GM18873 (cell line): ENCODE results near the gene AP3D1.

Experiments used
- ATAC-seq: cut with Tn5 transposase; IDR thresholded peaks from one replicate; pipeline ENCODE4 v1.9.1; 2021; ENCODE audit warnings: mild to moderate bottlenecking, moderate library complexity, moderate number of reproducible peaks; ENCODE audit not compliant: unreplicated experiment, low FRiP score

The AP3D1 gene

GRCh38 chr19:2070436-2070827 is 80.9 kb downstream of the AP3D1 start:
- no peak for ATAC-seq

GRCh38 chr19:2064788-2065524 is 86.4 kb downstream of the AP3D1 start:
- no peak for ATAC-seq

GRCh38 chr19:2064395-2064787 is 87.0 kb downstream of the AP3D1 start:
- ATAC-seq, result no peak

- ATAC-seq, result no peak
These were observed 87.5 kb downstream of the AP3D1 start for GRCh38 chr19:2063824-2064223.

GRCh38 chr19:2062770-2063169 is 88.6 kb downstream of the AP3D1 start:
- ATAC-seq, result no peak

- ATAC-seq, result no peak
These were observed 89.0 kb downstream of the AP3D1 start for GRCh38 chr19:2062389-2062729.

GRCh38 chr19:2061495-2062388 is 89.6 kb downstream of the AP3D1 start:
- ATAC-seq, result peak; percentile 75

- ATAC-seq, result peak; percentile 13
These were observed 90.4 kb downstream of the AP3D1 start for GRCh38 chr19:2060884-2061494.

GRCh38 chr19:2059422-2060201 is 91.8 kb downstream of the AP3D1 start:
- no peak for ATAC-seq

GRCh38 chr19:2058570-2059421 is 92.6 kb downstream of the AP3D1 start:
- ATAC-seq, result no peak

GRCh38 chr19:2057484-2058469 is 93.6 kb downstream of the AP3D1 start:
- no peak for ATAC-seq

- no peak for ATAC-seq
These were observed 94.6 kb downstream of the AP3D1 start for GRCh38 chr19:2056837-2057192.

GRCh38 chr19:2055931-2056836 is 95.2 kb downstream of the AP3D1 start:
- no peak for ATAC-seq

GRCh38 chr19:2054763-2055162 is 96.6 kb downstream of the AP3D1 start:
- no peak for ATAC-seq

GRCh38 chr19:2053601-2054389 is 97.6 kb downstream of the AP3D1 start:
- no peak for ATAC-seq

GRCh38 chr19:2051773-2052704 is 99.3 kb downstream of the AP3D1 start:
- no peak for ATAC-seq
